GM21515 (cell line): Measurements from ENCODE around the gene C4B.
"Not testable (repeated sequence)": the region's sequence is repeated elsewhere in the genome, so short reads cannot be mapped to it uniquely, and the experiment has no call there.

Experiments used
- ATAC-seq: cut with Tn5 transposase; IDR thresholded peaks from one replicate; pipeline ENCODE4 v1.9.1; 2021; ENCODE audit not compliant: unreplicated experiment

C4B gene

DNA sequence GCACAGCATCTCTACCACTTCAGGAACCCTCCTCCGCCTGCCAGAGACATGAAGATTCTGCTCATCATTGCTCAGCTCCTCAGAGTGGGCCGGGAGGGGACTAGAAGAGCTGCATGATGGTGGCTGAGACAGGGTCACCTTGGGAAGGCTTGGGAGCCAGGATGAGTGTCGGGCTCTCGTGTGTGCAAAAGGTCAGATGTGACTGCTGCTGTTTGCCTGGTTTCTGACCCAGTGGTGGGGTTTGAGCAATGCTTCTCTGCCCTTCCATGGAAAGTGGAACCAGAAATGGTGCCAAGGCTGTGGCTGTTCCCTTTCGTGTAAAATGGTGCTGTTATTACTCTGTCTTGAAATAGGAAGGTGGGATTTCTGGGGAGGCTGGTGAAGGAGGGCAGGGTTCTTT, 33.6 kb upstream of the C4B start:
- ATAC-seq: not testable (repeated sequence)

DNA sequence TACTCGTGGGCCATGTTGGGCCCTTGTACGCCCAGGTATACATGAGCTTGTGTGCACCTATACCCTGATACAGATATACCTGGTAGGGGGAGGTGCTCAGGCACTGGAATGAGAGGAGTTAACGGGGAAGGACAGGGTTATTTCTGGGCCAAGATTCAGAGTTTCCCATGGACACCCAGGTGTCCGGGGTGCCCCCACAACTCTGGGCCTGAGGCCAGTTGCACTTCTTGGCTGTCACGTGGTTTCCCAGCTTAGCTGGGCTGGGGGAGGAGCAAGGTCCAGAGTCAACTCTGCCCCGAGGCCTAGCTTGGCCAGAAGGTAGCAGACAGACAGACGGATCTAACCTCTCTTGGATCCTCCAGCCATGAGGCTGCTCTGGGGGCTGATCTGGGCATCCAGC, 32.9 kb upstream of the C4B start, which contains the start of gene C4A:
Gene C4A (plus strand): TSS at position 314 of the 400 bp plus-strand sequence. CDS start 51 bp downstream, at position 365.
- ATAC-seq: not testable (repeated sequence)

DNA sequence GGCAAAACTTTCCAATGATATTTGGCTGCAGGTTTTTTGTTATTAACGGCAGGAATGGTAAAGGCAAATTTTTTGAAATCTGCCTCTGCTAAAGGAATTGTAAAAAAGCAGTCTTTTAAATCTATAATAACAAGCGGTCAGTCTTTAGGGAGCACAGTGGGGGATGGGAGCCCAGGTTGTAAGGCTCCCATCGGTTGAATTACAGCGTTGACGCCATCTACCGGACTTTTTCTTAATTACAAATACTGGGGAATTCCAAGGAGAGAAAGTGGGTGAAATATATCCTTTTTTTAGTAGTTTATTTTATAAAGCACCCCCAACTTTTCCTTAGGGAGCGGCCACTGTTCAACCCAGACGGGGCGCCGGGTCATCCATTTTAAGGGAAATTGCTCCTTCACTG, 25.2 kb upstream of the C4B start:
- not testable (repeated sequence) for ATAC-seq

DNA sequence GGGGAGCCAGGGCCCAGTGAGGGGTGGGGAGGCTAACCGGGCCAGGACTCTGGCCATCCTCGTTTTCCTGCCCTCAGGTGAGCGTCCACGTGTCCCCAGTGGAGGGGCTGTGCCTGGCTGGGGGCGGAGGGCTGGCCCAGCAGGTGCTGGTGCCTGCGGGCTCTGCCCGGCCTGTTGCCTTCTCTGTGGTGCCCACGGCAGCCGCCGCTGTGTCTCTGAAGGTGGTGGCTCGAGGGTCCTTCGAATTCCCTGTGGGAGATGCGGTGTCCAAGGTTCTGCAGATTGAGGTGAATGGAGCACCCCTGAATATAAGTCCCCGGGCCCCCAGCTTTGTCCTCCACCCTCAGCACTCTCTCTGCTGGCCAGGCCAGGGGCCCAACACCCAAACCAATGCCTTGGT, 20.2 kb upstream of the C4B start:
- ATAC-seq: not testable (repeated sequence)

DNA sequence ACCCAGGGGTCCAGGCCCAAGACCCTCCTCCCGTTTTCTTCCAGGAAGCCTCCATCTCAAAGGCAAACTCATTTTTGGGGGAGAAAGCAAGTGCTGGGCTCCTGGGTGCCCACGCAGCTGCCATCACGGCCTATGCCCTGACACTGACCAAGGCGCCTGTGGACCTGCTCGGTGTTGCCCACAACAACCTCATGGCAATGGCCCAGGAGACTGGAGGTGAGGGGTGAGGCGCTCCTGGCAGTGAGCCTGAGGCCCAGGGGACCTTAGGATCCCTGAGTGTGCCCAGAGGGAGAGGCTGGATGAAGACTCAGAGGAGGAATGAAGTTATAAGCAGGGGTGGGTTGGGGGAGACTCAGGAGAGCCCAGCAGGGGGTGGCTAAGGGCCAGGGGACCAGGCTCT, 18.2 kb upstream of the C4B start:
- ATAC-seq: not testable (repeated sequence)

DNA sequence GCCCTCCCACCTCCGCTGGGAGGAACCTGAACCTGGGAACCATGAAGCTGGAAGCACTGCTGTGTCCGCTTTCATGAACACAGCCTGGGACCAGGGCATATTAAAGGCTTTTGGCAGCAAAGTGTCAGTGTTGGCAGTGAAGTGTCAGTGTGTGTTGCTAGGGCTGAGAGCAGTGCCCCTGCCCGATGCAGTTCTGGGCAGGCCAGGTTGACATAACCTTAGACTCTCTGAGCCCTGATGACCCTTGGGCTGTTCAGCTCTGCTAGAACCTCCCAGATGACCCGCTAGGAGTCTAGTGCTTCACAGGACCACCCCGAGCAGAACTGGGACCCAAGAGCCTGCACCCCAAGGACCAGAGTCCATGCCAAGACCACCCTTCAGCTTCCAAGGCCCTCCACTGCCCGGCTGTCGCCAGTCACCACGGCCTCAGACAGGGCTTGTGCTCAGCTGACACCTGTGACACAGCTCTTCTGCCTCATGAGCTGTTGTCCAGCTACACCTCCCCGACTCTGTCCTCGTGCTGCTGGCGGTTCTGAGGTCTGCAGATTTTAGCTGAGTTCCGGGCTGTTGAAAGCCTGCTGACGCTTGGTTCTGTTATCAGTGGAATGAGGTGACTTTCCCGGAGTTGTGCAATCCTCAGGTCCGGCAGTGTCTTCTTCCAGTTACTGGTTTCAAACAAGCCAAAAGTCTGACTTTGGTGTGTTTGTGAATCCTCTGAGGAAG, 11.9 kb upstream of the C4B start:
- ATAC-seq: not testable (repeated sequence)

DNA sequence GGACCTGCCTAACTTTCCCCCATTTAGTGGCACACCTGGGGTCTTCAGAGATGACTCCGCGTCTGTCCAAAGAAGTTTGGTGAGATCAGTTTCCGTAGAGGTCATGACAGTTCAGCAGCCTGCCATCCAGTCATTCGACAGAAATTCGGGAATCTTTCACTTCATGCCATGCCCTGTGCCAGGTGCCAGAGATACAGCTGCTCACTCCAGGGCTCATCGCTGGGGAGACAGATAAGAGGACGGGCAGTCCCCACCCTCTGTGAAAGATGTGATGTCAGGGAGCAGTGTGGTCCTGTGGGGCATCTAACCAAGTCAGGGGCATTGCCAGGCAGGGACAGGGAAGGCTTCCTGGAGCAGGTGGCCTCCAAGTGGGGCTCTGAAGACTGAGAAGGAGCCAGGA, 11.3 kb upstream of the C4B start:
- ATAC-seq: not testable (repeated sequence)

DNA sequence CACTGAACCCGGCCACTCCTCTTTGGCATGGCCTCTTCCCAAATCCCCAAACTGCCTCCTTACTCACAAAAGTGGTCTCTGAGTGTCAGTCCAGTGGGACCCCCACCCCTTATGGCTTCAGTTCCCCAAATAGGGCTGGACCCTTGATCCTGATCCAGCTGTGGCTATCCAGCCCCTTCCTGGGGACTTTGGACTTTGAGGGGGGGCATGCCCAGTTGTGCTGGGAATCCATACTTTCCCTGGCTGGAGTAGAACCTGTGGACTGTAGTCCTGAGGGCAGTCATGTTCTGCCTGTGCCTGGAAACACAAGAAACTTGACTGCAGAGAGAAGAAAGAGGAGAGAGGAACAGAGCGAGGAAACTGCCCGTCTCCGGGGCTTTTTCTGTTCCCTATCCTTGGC, 10.2 kb upstream of the C4B start:
- ATAC-seq: not testable (repeated sequence)

DNA sequence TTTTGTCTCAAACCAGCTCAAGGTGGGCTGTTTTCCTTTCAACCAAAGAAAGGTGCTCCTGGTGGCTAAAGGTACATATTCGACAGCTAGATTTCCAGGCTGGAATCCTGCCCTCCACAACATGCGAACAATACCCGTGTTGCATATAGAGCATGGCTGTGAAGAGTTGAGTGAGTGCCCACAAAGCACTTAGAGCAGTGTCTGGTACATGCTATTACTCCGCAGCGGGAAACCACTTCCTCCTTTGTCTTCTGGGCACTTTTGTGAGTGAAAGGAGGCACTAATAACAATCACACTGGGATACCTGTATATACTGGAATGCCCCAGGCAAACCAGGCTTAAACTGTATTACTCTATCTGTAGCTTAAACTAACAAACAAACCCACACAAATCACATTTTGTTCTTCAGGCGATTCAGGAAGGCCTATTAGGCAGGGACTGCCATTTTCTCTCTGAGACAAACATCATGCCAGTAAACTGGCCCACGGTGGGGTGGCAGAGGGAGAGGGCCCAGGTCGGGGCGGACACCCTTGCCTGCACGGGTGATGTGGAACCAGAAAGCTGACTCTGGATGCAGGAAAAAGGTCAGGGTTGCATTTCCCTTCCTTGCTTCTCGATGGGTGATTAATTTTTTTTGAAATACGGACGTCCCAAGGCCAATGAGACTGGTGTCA, 9.6 kb upstream of the C4B start:
- not testable (repeated sequence) for ATAC-seq

DNA sequence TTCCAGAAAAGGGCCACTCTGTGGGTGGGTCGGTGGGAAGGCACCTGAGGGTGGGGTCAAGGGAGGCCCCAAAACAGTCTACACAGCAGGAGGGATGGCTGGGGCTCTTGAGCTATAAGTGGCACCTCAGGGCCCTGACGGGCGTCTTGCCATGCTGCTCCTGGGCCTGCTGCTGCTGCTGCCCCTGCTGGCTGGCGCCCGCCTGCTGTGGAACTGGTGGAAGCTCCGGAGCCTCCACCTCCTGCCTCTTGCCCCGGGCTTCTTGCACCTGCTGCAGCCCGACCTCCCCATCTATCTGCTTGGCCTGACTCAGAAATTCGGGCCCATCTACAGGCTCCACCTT, 9.1 kb upstream of the C4B start:
- ATAC-seq: not testable (repeated sequence)

DNA sequence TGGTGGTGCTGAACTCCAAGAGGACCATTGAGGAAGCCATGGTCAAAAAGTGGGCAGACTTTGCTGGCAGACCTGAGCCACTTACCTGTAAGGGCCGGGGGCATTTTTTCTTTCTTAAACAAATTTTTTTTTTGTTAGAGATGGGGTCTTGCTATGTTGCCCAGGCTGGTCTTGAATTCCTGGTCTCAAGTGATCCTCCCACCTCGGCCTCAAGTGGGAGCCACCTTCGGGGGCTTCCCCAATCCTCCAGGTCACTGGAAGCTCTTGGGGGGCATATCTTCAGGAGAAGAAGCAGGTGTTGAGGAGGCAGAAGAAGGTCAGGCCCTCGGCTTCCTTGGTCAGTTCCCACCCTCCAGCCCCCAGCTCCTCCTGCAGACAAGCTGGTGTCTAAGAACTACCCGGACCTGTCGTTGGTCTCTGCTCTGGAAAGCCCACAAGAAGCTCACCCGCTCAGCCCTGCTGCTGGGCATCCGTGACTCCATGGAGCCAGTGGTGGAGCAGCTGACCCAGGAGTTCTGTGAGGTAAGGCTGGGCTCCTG, 8.5 kb upstream of the C4B start:
- ATAC-seq: not testable (repeated sequence)

DNA sequence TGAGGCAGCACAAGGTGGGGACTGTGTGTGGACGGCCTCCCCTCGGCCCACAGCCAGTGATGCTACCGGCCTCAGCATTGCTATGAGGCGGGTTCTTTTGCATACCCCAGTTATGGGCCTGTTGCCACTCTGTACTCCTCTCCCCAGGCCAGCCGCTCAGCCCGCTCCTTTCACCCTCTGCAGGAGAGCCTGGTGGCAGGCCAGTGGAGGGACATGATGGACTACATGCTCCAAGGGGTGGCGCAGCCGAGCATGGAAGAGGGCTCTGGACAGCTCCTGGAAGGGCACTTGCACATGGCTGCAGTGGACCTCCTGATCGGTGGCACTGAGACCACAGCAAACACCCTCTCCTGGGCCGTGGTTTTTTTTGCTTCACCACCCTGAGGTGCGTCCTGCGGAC, 7.5 kb upstream of the C4B start:
- not testable (repeated sequence) for ATAC-seq

DNA sequence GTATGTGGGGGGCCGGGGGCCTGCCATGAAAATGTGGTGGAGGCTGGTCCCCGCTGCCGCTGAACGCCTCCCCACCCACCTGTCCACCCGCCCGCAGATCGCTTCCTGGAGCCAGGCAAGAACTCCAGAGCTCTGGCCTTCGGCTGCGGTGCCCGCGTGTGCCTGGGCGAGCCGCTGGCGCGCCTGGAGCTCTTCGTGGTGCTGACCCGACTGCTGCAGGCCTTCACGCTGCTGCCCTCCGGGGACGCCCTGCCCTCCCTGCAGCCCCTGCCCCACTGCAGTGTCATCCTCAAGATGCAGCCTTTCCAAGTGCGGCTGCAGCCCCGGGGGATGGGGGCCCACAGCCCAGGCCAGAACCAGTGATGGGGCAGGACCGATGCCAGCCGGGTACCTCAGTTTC, 6.6 kb upstream of the C4B start:
- ATAC-seq: not testable (repeated sequence)

DNA sequence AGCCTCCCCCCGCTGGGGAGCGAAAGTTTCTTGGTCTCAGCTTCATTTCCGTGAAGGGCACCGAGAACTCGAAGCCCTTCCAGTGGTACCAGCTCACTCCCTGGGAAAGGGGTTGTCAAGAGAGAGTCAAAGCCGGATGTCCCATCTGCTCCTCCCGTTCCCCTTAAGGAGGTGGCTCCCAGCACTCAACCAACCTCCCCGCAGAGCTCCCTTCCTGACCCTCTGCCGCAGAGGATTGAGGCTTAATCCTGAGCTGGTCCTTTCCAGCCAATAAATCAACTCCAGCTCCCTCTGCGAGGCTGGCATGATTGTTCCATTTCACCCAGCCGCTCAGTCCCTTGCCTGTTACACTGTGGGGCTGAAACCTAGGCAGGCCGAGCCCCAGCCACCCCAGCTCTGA, 6.0 kb upstream of the C4B start:
- not testable (repeated sequence) for ATAC-seq

DNA sequence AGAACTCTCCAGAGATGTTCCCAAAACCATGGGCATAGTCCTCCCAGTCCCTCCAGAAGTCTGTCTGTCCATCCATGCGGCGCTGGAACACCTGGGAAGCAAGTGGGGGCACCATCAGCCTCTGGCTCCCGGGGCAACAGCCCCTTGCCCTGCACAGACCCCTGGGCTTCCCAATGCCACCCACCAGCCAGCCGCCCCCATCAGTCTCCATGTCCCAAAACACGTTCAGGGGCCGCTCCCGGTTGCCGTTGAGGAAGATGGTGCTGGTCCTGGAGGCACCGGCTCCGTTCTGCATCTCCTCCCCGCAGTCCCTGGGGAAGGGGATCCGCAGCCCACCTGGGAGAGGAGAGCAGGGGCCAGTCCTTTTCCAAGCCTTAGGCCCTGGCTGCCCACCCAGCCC, 5.1 kb upstream of the C4B start:
- ATAC-seq: not testable (repeated sequence)

DNA sequence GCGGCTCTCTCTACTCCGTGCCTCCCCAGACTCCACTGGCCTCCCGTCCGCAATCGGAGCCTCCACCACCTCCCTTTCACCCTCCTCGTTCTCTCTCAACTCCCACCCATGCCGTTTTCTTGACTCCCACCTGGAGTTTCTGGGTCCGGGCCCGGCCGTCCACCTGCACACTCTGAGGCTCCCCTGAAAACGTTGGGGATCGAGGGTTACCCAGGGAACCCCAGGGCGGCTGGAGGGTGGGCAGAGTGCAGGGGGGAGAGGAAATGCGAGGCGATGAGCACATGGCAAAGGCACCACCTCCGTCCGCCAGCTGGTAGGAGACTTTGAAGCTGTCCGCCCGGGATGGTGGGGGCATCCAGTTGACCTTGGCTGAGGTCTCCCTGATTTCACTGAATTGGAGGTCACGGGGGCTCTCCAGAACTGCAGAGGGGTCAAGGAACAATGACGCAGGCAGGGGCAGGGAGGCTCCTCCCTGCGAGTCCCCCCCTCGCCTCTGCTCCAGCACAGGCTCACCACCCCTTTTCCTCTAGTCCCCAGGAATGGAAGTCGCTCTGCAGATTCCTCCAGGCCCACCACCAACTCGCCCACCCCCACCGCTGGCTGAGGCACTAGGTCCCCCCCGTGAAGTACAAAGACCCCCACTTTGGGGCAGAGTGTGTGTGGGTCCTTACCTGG, 3.6 kb upstream of the C4B start:
- ATAC-seq: not testable (repeated sequence)

DNA sequence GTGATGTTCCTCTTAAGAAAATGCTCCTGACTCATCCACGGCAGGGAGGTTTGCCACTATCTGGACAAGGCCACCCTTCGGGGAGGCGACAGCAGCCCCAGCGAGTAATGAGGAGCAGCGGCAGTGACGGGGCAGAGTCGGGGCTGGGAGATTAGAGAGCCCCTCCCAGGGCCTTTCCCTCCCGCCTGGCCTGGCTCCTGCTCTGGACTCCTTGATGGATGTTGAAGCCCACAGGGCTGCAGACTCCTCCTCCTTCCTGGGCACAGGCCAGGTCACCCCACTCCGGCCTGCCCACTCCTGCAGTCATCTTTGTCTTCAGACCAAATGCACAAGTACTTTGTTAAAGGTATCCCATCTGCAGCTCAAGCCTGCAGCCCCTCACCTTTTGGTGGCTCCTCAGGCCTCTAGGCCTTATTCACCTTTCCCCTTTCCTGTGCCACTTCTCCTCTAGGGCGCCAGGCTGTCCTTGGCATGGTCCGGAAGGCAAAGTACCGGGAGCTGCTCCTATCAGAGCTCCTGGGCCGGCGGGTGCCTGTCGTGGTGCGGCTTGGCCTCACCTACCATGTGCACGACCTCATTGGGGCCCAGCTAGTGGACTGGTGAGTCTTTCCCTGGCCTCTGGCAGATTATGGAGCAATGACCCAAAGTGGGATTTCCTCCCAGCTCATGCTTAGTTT, 1.5 kb upstream of the C4B start:
- not testable (repeated sequence) for ATAC-seq

DNA sequence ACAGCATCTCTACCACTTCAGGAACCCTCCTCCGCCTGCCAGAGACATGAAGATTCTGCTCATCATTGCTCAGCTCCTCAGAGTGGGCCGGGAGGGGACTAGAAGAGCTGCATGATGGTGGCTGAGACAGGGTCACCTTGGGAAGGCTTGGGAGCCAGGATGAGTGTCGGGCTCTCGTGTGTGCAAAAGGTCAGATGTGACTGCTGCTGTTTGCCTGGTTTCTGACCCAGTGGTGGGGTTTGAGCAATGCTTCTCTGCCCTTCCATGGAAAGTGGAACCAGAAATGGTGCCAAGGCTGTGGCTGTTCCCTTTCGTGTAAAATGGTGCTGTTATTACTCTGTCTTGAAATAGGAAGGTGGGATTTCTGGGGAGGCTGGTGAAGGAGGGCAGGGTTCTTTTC, 857 bp upstream of the C4B start:
- ATAC-seq: not testable (repeated sequence)

DNA sequence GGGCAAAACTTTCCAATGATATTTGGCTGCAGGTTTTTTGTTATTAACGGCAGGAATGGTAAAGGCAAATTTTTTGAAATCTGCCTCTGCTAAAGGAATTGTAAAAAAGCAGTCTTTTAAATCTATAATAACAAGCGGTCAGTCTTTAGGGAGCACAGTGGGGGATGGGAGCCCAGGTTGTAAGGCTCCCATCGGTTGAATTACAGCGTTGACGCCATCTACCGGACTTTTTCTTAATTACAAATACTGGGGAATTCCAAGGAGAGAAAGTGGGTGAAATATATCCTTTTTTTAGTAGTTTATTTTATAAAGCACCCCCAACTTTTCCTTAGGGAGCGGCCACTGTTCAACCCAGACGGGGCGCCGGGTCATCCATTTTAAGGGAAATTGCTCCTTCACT, 7.5 kb downstream of the C4B start:
- not testable (repeated sequence) for ATAC-seq

DNA sequence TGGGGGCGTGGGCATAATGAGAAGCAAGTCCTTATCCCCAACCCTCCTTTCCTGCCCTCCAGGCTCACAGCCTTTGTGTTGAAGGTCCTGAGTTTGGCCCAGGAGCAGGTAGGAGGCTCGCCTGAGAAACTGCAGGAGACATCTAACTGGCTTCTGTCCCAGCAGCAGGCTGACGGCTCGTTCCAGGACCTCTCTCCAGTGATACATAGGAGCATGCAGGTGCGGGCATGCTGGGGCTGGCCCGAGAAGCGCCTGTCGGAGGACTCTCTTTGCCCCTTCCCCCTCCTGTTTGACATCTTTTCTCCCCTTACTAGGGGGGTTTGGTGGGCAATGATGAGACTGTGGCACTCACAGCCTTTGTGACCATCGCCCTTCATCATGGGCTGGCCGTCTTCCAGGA, 14.0 kb downstream of the C4B start:
- ATAC-seq: not testable (repeated sequence)

DNA sequence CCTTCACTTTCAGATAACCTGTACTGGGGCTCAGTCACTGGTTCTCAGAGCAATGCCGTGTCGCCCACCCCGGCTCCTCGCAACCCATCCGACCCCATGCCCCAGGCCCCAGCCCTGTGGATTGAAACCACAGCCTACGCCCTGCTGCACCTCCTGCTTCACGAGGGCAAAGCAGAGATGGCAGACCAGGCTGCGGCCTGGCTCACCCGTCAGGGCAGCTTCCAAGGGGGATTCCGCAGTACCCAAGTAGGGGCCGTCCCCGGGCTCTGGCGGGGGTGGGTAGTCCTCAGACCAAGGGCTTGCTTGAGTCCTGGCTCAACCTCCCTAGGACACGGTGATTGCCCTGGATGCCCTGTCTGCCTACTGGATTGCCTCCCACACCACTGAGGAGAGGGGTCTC, 15.0 kb downstream of the C4B start:
- not testable (repeated sequence) for ATAC-seq
